ENCODE results near the gene TBC1D24. TPM values are rescaled to one million over a fixed set of nuclear protein-coding genes. Genes with fewer than 3 reads are reported as not detected.

TBC1D24 gene
- polyA plus RNA-seq, 1 donor (not counting 4 experiments of a cell fraction or from before 2014, with no cell fraction given), result 3.0 TPM

GRCh38 chr16:2483939-2484897 lies 9.3 kb downstream of the TBC1D24 start:
- Histone ChIP-seq H3K9me3 (ENCODE audit: control insufficient read depth, low read depth, low read length) (no peaks in the 10 kb centered on the region), H3K4me1 (ENCODE audit: control insufficient read depth, extremely low read depth, insufficient read depth, low read length) (peaks cover 3% of the 10 kb centered on the region), H3K4me3 (ENCODE audit: control insufficient read depth in 2 of 3, extremely low read depth in 1 of 3, insufficient read depth in 2 of 3, low read depth in 1 of 3, low read length in 3 of 3) (no peak overlapping the region), H3K27me3 (ENCODE audit: control insufficient read depth, extremely low read depth, insufficient read depth, low read length) (no peaks in the 10 kb centered on the region), H4K20me1 (ENCODE audit: control insufficient read depth, extremely low read depth, insufficient read depth, low read length) (no peaks in the 10 kb centered on the region), H3K9ac (ENCODE audit: control insufficient read depth, extremely low read depth, insufficient read depth, low read length) (no peak overlapping the region), H3K36me3 (ENCODE audit: control insufficient read depth in 2 of 2, extremely low read depth in 1 of 2, insufficient read depth in 2 of 2, low read length in 2 of 2) (peaks cover 0 to under 1% of the 10 kb centered on the region in 2 experiments), H3K27ac (ENCODE audit: control insufficient read depth, insufficient read depth, low read length) (no peak overlapping the region), H3K4me2 (ENCODE audit: control insufficient read depth, extremely low read depth, insufficient read depth, low read depth, low read length) (no peak overlapping the region), H3K79me2 (ENCODE audit: control insufficient read depth, insufficient read depth, low read length) (peaks cover 1% of the 10 kb centered on the region), H3K9me1 (ENCODE audit: control insufficient read depth, extremely low read depth, insufficient read depth, low read length) (no peaks in the 10 kb centered on the region), H2AFZ (ENCODE audit: control insufficient read depth, low read length) (no peak overlapping the region)
- TF ChIP-seq EZH2 (IDR thresholded peaks at IDR 0.05; ENCODE audit: low read length), result no peak
- TF ChIP-seq, protein P1, sequence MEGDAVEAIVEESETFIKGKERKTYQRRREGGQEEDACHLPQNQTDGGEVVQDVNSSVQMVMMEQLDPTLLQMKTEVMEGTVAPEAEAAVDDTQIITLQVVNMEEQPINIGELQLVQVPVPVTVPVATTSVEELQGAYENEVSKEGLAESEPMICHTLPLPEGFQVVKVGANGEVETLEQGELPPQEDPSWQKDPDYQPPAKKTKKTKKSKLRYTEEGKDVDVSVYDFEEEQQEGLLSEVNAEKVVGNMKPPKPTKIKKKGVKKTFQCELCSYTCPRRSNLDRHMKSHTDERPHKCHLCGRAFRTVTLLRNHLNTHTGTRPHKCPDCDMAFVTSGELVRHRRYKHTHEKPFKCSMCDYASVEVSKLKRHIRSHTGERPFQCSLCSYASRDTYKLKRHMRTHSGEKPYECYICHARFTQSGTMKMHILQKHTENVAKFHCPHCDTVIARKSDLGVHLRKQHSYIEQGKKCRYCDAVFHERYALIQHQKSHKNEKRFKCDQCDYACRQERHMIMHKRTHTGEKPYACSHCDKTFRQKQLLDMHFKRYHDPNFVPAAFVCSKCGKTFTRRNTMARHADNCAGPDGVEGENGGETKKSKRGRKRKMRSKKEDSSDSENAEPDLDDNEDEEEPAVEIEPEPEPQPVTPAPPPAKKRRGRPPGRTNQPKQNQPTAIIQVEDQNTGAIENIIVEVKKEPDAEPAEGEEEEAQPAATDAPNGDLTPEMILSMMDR (optimal IDR thresholded peaks at IDR 0.05 in 1 of 3, IDR thresholded peaks at IDR 0.05 in 1 of 3, conservative IDR thresholded peaks at IDR 0.05 in 1 of 3; ENCODE audit: extremely low read depth in 1 of 3, insufficient read depth in 2 of 3, low read length in 3 of 3), result no peak
- DNase-seq (ENCODE audit: low read depth, low spot score) (no peak), FAIRE-seq (no peak)
- dilution Hi-C loops (cut with MboI; ENCODE audit: extremely low pct_ligation_motif_present, low sequenced_read_pairs), result no loop called here

DNA sequence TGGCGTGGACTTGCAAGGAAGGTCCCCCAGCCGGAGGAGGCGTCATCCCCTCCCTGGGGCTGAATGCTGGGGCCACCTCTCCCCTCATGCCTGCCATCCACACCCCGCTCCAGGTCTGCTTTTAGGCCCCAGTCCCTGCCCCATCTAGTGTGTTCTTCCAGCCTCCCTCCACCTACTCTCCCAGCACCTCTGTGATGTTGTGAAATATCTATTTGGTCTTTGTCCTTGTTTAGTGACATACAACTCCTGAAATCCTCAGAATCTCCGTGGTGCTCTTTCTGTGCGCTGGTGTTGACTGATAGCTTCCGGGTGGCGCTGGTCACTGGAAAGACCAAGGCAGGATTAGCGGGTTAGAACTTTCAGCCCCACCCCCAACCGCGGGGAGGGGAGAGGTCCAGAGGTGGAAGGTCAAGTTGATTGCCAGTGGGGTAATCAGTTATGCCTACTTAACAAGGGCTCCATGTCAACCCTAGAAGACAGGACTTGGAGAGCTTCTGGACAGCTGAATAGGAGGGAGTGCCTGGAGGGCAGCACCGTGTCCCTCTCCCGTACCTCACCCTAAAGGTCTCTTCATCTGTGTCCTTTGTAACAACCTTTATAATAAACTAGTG lies 10.1 kb downstream of the TBC1D24 start:
- Histone ChIP-seq H3K9ac (ENCODE audit: control insufficient read depth, extremely low read depth, insufficient read depth, low read length) (no peak overlapping the region), H3K4me3 (ENCODE audit: control insufficient read depth in 2 of 3, extremely low read depth in 1 of 3, insufficient read depth in 2 of 3, low read depth in 1 of 3, low read length in 3 of 3) (no peak overlapping the region), H3K27me3 (ENCODE audit: control insufficient read depth, extremely low read depth, insufficient read depth, low read length) (no peaks in the 10 kb centered on the region), H2AFZ (ENCODE audit: control insufficient read depth, low read length) (no peak overlapping the region), H3K36me3 (ENCODE audit: control insufficient read depth in 2 of 2, extremely low read depth in 1 of 2, insufficient read depth in 2 of 2, low read length in 2 of 2) (no peaks in the 10 kb centered on the region), H3K4me1 (ENCODE audit: control insufficient read depth, extremely low read depth, insufficient read depth, low read length) (peaks cover 3% of the 10 kb centered on the region), H3K9me1 (ENCODE audit: control insufficient read depth, extremely low read depth, insufficient read depth, low read length) (no peaks in the 10 kb centered on the region), H4K20me1 (ENCODE audit: control insufficient read depth, extremely low read depth, insufficient read depth, low read length) (no peaks in the 10 kb centered on the region), H3K79me2 (ENCODE audit: control insufficient read depth, insufficient read depth, low read length) (no peaks in the 10 kb centered on the region), H3K9me3 (ENCODE audit: control insufficient read depth, low read depth, low read length) (no peaks in the 10 kb centered on the region), H3K27ac (ENCODE audit: control insufficient read depth, insufficient read depth, low read length) (no peak overlapping the region), H3K4me2 (ENCODE audit: control insufficient read depth, extremely low read depth, insufficient read depth, low read depth, low read length) (no peak overlapping the region)
- DNase-seq (ENCODE audit: low read depth, low spot score) (no peak), FAIRE-seq (no peak)
- TF ChIP-seq EZH2 (IDR thresholded peaks at IDR 0.05; ENCODE audit: low read length), result no peak
- TF ChIP-seq, protein P1 (optimal IDR thresholded peaks at IDR 0.05 in 1 of 3, IDR thresholded peaks at IDR 0.05 in 1 of 3, conservative IDR thresholded peaks at IDR 0.05 in 1 of 3; ENCODE audit: extremely low read depth in 1 of 3, insufficient read depth in 2 of 3, low read length in 3 of 3), result no peak
- dilution Hi-C loops (cut with MboI; ENCODE audit: extremely low pct_ligation_motif_present, low sequenced_read_pairs), result no loop called here
